ENCODE data around the gene FCHO1.

FCHO1 gene

GRCh38 chr19:17752865-17753639, 1.8 kb downstream of the FCHO1 start:
- Histone ChIP-seq H3K79me2 (ENCODE audit: insufficient read depth, low read depth) (peaks cover 11% of the 10 kb centered on the region; the same call in 1 of the 2 replicates), H3K36me3 (ENCODE audit: insufficient read depth) (no peaks in the 10 kb centered on the region), H4K20me1 (ENCODE audit: insufficient read depth) (no peaks in the 10 kb centered on the region), H2AFZ (ENCODE audit: low read depth) (no peak overlapping the region), H3K4me3 (IDR thresholded peaks at IDR 0.05; ENCODE audit: insufficient read depth, low read depth, low read length) (no peak overlapping the region), H3K4me1 (ENCODE audit: low read depth, poor library complexity, severe bottlenecking) (peaks cover 44% of the 10 kb centered on the region), H3K4me2 (no peak overlapping the region), H3K27me3 (ENCODE audit: insufficient read depth, low read depth) (no peaks in the 10 kb centered on the region), H3K27ac (no peak overlapping the region), H3K9ac (no peak overlapping the region)
- TF ChIP-seq CTCF (conservative IDR thresholded peaks at IDR 0.05; ENCODE audit: low read depth, low read length) = no peak

- peaks cover 44% of the 10 kb centered on the region for H3K4me1 ChIP-seq (ENCODE audit: low read depth, poor library complexity, severe bottlenecking)
- H3K4me2 ChIP-seq = no peak overlapping the region
- H3K27ac ChIP-seq = no peak overlapping the region
Measured at GRCh38 chr19:17753976-17754375, 2.7 kb downstream of the FCHO1 start.

GRCh38 chr19:17754634-17755442, 3.6 kb downstream of the FCHO1 start:
- H3K4me2 ChIP-seq = no peak overlapping the region
- no peak overlapping the region for H3K4me3 ChIP-seq (IDR thresholded peaks at IDR 0.05; ENCODE audit: insufficient read depth, low read depth, low read length)
- no peak overlapping the region for H3K27ac ChIP-seq

More at GRCh38 chr19:17753976-17754375, 2.7 kb downstream of the FCHO1 start:
- no peak for TF ChIP-seq CTCF (conservative IDR thresholded peaks at IDR 0.05; ENCODE audit: low read depth, low read length)
- Histone ChIP-seq H3K36me3 (ENCODE audit: insufficient read depth) (no peaks in the 10 kb centered on the region), H3K79me2 (ENCODE audit: insufficient read depth, low read depth) (peaks cover 11% of the 10 kb centered on the region; the same call in 1 of the 2 replicates), H4K20me1 (ENCODE audit: insufficient read depth) (no peaks in the 10 kb centered on the region), H3K4me3 (IDR thresholded peaks at IDR 0.05; ENCODE audit: insufficient read depth, low read depth, low read length) (no peak overlapping the region), H3K27me3 (ENCODE audit: insufficient read depth, low read depth) (no peaks in the 10 kb centered on the region), H3K9ac (no peak overlapping the region), H2AFZ (ENCODE audit: low read depth) (no peak overlapping the region)

GRCh38 chr19:17755443-17755890, 4.2 kb downstream of the FCHO1 start:
- H2AFZ ChIP-seq (ENCODE audit: low read depth) = no peak overlapping the region
- no peak overlapping the region for H3K4me2 ChIP-seq
- H3K9ac ChIP-seq = no peak overlapping the region
- peaks cover 33% of the 10 kb centered on the region for H3K4me1 ChIP-seq (ENCODE audit: low read depth, poor library complexity, severe bottlenecking)
- H3K4me3 ChIP-seq (IDR thresholded peaks at IDR 0.05; ENCODE audit: insufficient read depth, low read depth, low read length) = no peak overlapping the region
- H3K27ac ChIP-seq = no peak overlapping the region
- peaks cover 11% of the 10 kb centered on the region; the same call in 1 of the 2 replicates for H3K79me2 ChIP-seq (ENCODE audit: insufficient read depth, low read depth)
- H3K27me3 ChIP-seq (ENCODE audit: insufficient read depth, low read depth) = no peaks in the 10 kb centered on the region
- no peaks in the 10 kb centered on the region for H3K36me3 ChIP-seq (ENCODE audit: insufficient read depth)
- no peaks in the 10 kb centered on the region for H4K20me1 ChIP-seq (ENCODE audit: insufficient read depth)
- no peak for TF ChIP-seq CTCF (conservative IDR thresholded peaks at IDR 0.05; ENCODE audit: low read depth, low read length)

More at GRCh38 chr19:17754634-17755442, 3.6 kb downstream of the FCHO1 start:
- Histone ChIP-seq H3K4me1 (ENCODE audit: low read depth, poor library complexity, severe bottlenecking) (peaks cover 40% of the 10 kb centered on the region), H3K36me3 (ENCODE audit: insufficient read depth) (no peaks in the 10 kb centered on the region), H3K27me3 (ENCODE audit: insufficient read depth, low read depth) (no peaks in the 10 kb centered on the region), H3K9ac (no peak overlapping the region), H4K20me1 (ENCODE audit: insufficient read depth) (no peaks in the 10 kb centered on the region), H2AFZ (ENCODE audit: low read depth) (no peak overlapping the region), H3K79me2 (ENCODE audit: insufficient read depth, low read depth) (peaks cover 11% of the 10 kb centered on the region; the same call in 1 of the 2 replicates)
- TF ChIP-seq CTCF (conservative IDR thresholded peaks at IDR 0.05; ENCODE audit: low read depth, low read length) = no peak

Data from KMS-11 (cell line).